ENCODE results near the gene NACAD.
A peak's percentile ranks its signal among the peaks of the same experiment; 100 is the strongest.

NACAD gene

GRCh38 chr7:45133352-45133751 lies 44.6 kb upstream of the NACAD start:
- H3K36me3 ChIP-seq (replicated peaks in 1 of 2; ENCODE audit: control insufficient read depth in 2 of 2, insufficient read depth in 2 of 2, low read length in 2 of 2): no peaks in the 10 kb centered on the region
- H3K9ac ChIP-seq (ENCODE audit: low read depth, low read length, poor library complexity): no peak overlapping the region
- H3K4me2 ChIP-seq (ENCODE audit: insufficient read depth, low read length, poor library complexity, severe bottlenecking): no peak overlapping the region
- WGBS, 2 donors (ENCODE audit: extremely low coverage in 2 of 2, insufficient read length in 2 of 2, insufficient replicate concordance in 1 of 2): no CpG with 5 or more reads among the region's 4 CpGs
- no peak overlapping the region for H3K27ac ChIP-seq (replicated peaks; ENCODE audit: low read length)
- no peak overlapping the region for H2AFZ ChIP-seq (ENCODE audit: low read length)
- H3K14ac ChIP-seq (ENCODE audit: low read length): no peak overlapping the region
- H2BK120ac ChIP-seq (ENCODE audit: low read depth, low read length): no peak overlapping the region
- DNase-seq (ENCODE audit: low spot score): no peak
- H2BK12ac ChIP-seq (ENCODE audit: low read length): no peak overlapping the region
- H2AK5ac ChIP-seq (ENCODE audit: low read depth, low read length): no peak overlapping the region
- H2BK15ac ChIP-seq (ENCODE audit: low read length): no peak overlapping the region
- H3K4me1 ChIP-seq (ENCODE audit: control insufficient read depth in 2 of 2, insufficient read depth in 1 of 2, low read depth in 1 of 2, low read length in 2 of 2): no peaks in the 10 kb centered on the region
- peaks cover 2% of the 10 kb centered on the region for H3K79me1 ChIP-seq (ENCODE audit: low read depth, low read length)
- H3K27me3 ChIP-seq (ENCODE audit: control insufficient read depth in 3 of 3, insufficient read depth in 3 of 3, low read depth in 1 of 3, low read length in 3 of 3): peaks cover 0 to 19% (median 0%) of the 10 kb centered on the region in 3 experiments
- H3K9me3 ChIP-seq (replicated peaks in 1 of 2; ENCODE audit: control insufficient read depth in 2 of 2, insufficient read depth in 1 of 2, low read depth in 1 of 2, low read length in 2 of 2): no peaks in the 10 kb centered on the region
- no peak overlapping the region for H4K8ac ChIP-seq (ENCODE audit: low read depth, low read length)
- no peak overlapping the region for H3K23ac ChIP-seq (ENCODE audit: low read depth, low read length, poor library complexity)
- no peak overlapping the region for H4K91ac ChIP-seq (ENCODE audit: low read depth, low read length, poor library complexity)
- no peak overlapping the region for H3K4me3 ChIP-seq (ENCODE audit: low read length in 2 of 2)
- H3K18ac ChIP-seq (ENCODE audit: low read length): no peak overlapping the region
- no peak overlapping the region for H2BK5ac ChIP-seq (ENCODE audit: low read length)
- no peak overlapping the region for H3K4ac ChIP-seq (ENCODE audit: low read length)

GRCh38 chr7:45132708-45133320 lies 44.0 kb upstream of the NACAD start:
- no peak overlapping the region for H2AK5ac ChIP-seq (ENCODE audit: low read depth, low read length)

GRCh38 chr7:45131891-45132290 lies 43.1 kb upstream of the NACAD start:
- H2BK15ac ChIP-seq (ENCODE audit: low read length): no peak overlapping the region
- H3K4ac ChIP-seq (ENCODE audit: low read length): no peak overlapping the region
- no peak overlapping the region for H3K4me3 ChIP-seq (ENCODE audit: low read length in 2 of 2)
- no peak overlapping the region for H2BK12ac ChIP-seq (ENCODE audit: low read length)
- no peaks in the 10 kb centered on the region for H3K36me3 ChIP-seq (replicated peaks in 1 of 2; ENCODE audit: control insufficient read depth in 2 of 2, insufficient read depth in 2 of 2, low read length in 2 of 2)
- H3K27ac ChIP-seq (replicated peaks; ENCODE audit: low read length): no peak overlapping the region
- H2BK120ac ChIP-seq (ENCODE audit: low read depth, low read length): no peak overlapping the region
- no peak overlapping the region for H3K4me2 ChIP-seq (ENCODE audit: insufficient read depth, low read length, poor library complexity, severe bottlenecking)
- WGBS, 2 donors (ENCODE audit: extremely low coverage in 2 of 2, insufficient read length in 2 of 2, insufficient replicate concordance in 1 of 2): no CpG with 5 or more reads among the region's 4 CpGs
- no peaks in the 10 kb centered on the region for H3K9me3 ChIP-seq (replicated peaks in 1 of 2; ENCODE audit: control insufficient read depth in 2 of 2, insufficient read depth in 1 of 2, low read depth in 1 of 2, low read length in 2 of 2)
- peaks cover 0 to 1% of the 10 kb centered on the region in 2 donors for H3K4me1 ChIP-seq (ENCODE audit: control insufficient read depth in 2 of 2, insufficient read depth in 1 of 2, low read depth in 1 of 2, low read length in 2 of 2)
- no peak overlapping the region for H2BK5ac ChIP-seq (ENCODE audit: low read length)
- H3K79me1 ChIP-seq (ENCODE audit: low read depth, low read length): peaks cover 2% of the 10 kb centered on the region
- H3K23ac ChIP-seq (ENCODE audit: low read depth, low read length, poor library complexity): no peak overlapping the region
- peaks cover 0 to 19% (median 0%) of the 10 kb centered on the region in 3 experiments for H3K27me3 ChIP-seq (ENCODE audit: control insufficient read depth in 3 of 3, insufficient read depth in 3 of 3, low read depth in 1 of 3, low read length in 3 of 3)
- no peak overlapping the region for H3K9ac ChIP-seq (ENCODE audit: low read depth, low read length, poor library complexity)
- no peak overlapping the region for H3K18ac ChIP-seq (ENCODE audit: low read length)
- H3K14ac ChIP-seq (ENCODE audit: low read length): no peak overlapping the region
- no peak overlapping the region for H2AFZ ChIP-seq (ENCODE audit: low read length)
- no peak overlapping the region for H4K91ac ChIP-seq (ENCODE audit: low read depth, low read length, poor library complexity)
- H4K8ac ChIP-seq (ENCODE audit: low read depth, low read length): no peak overlapping the region
- no peak overlapping the region for H2AK5ac ChIP-seq (ENCODE audit: low read depth, low read length)
- no peak for DNase-seq (ENCODE audit: low spot score)

More at GRCh38 chr7:45132708-45133320, 44.0 kb upstream of the NACAD start:
- Histone ChIP-seq H3K14ac (ENCODE audit: low read length) (no peak overlapping the region), H4K8ac (ENCODE audit: low read depth, low read length) (no peak overlapping the region), H3K36me3 (replicated peaks in 1 of 2; ENCODE audit: control insufficient read depth in 2 of 2, insufficient read depth in 2 of 2, low read length in 2 of 2) (no peaks in the 10 kb centered on the region), H4K91ac (ENCODE audit: low read depth, low read length, poor library complexity) (no peak overlapping the region), H3K79me1 (ENCODE audit: low read depth, low read length) (peaks cover 2% of the 10 kb centered on the region), H3K9me3 (replicated peaks in 1 of 2; ENCODE audit: control insufficient read depth in 2 of 2, insufficient read depth in 1 of 2, low read depth in 1 of 2, low read length in 2 of 2) (no peaks in the 10 kb centered on the region), H2BK120ac (ENCODE audit: low read depth, low read length) (no peak overlapping the region), H3K4me3 (ENCODE audit: low read length in 2 of 2) (no peak overlapping the region), H2AFZ (ENCODE audit: low read length) (no peak overlapping the region), H2BK5ac (ENCODE audit: low read length) (no peak overlapping the region), H3K4ac (ENCODE audit: low read length) (no peak overlapping the region), H2BK15ac (ENCODE audit: low read length) (no peak overlapping the region), H3K27ac (replicated peaks; ENCODE audit: low read length) (no peak overlapping the region), H3K4me1 (ENCODE audit: control insufficient read depth in 2 of 2, insufficient read depth in 1 of 2, low read depth in 1 of 2, low read length in 2 of 2) (no peaks in the 10 kb centered on the region), H2BK12ac (ENCODE audit: low read length) (no peak overlapping the region), H3K23ac (ENCODE audit: low read depth, low read length, poor library complexity) (no peak overlapping the region), H3K18ac (ENCODE audit: low read length) (no peak overlapping the region), H3K4me2 (ENCODE audit: insufficient read depth, low read length, poor library complexity, severe bottlenecking) (no peak overlapping the region), H3K27me3 (ENCODE audit: control insufficient read depth in 3 of 3, insufficient read depth in 3 of 3, low read depth in 1 of 3, low read length in 3 of 3) (peaks cover 0 to 19% (median 0%) of the 10 kb centered on the region in 3 experiments), H3K9ac (ENCODE audit: low read depth, low read length, poor library complexity) (no peak overlapping the region)
- DNase-seq (ENCODE audit: low spot score): no peak
- no CpG with 5 or more reads among the region's 8 CpGs for WGBS, 2 donors (ENCODE audit: extremely low coverage in 2 of 2, insufficient read length in 2 of 2, insufficient replicate concordance in 1 of 2)

- Histone ChIP-seq H3K9me3 (replicated peaks in 1 of 2; ENCODE audit: control insufficient read depth in 2 of 2, insufficient read depth in 1 of 2, low read depth in 1 of 2, low read length in 2 of 2) (no peaks in the 10 kb centered on the region), H3K27me3 (ENCODE audit: control insufficient read depth in 3 of 3, insufficient read depth in 3 of 3, low read depth in 1 of 3, low read length in 3 of 3) (peaks cover 0 to 19% (median 0%) of the 10 kb centered on the region in 3 experiments), H2AFZ (ENCODE audit: low read length) (no peak overlapping the region), H3K4me3 (ENCODE audit: low read length in 2 of 2) (no peak overlapping the region), H3K14ac (ENCODE audit: low read length) (no peak overlapping the region), H2AK5ac (ENCODE audit: low read depth, low read length) (peak overlapping the region; percentile 38), H3K4me1 (ENCODE audit: control insufficient read depth in 2 of 2, insufficient read depth in 1 of 2, low read depth in 1 of 2, low read length in 2 of 2) (peaks cover 0 to 5% of the 10 kb centered on the region in 2 donors), H2BK5ac (ENCODE audit: low read length) (no peak overlapping the region), H3K4me2 (ENCODE audit: insufficient read depth, low read length, poor library complexity, severe bottlenecking) (no peak overlapping the region), H3K36me3 (replicated peaks in 1 of 2; ENCODE audit: control insufficient read depth in 2 of 2, insufficient read depth in 2 of 2, low read length in 2 of 2) (no peaks in the 10 kb centered on the region), H3K27ac (replicated peaks; ENCODE audit: low read length) (no peak overlapping the region), H3K4ac (ENCODE audit: low read length) (no peak overlapping the region), H3K23ac (ENCODE audit: low read depth, low read length, poor library complexity) (no peak overlapping the region), H3K79me1 (ENCODE audit: low read depth, low read length) (peaks cover 2% of the 10 kb centered on the region), H3K9ac (ENCODE audit: low read depth, low read length, poor library complexity) (no peak overlapping the region), H3K18ac (ENCODE audit: low read length) (no peak overlapping the region), H2BK15ac (ENCODE audit: low read length) (no peak overlapping the region), H2BK12ac (ENCODE audit: low read length) (no peak overlapping the region), H4K8ac (ENCODE audit: low read depth, low read length) (no peak overlapping the region), H2BK120ac (ENCODE audit: low read depth, low read length) (no peak overlapping the region), H4K91ac (ENCODE audit: low read depth, low read length, poor library complexity) (no peak overlapping the region)
- no peak for DNase-seq (ENCODE audit: low spot score)
- no CpG with 5 or more reads among the region's 9 CpGs for WGBS, 2 donors (ENCODE audit: extremely low coverage in 2 of 2, insufficient read length in 2 of 2, insufficient replicate concordance in 1 of 2)
Observed at GRCh38 chr7:45130910-45131309, 42.1 kb upstream of the NACAD start.

All from neuronal stem cell (in vitro differentiated cells).